Measurements from ENCODE around the gene TNFRSF9.

The TNFRSF9 gene

GRCh38 chr1:7983086-7983778 lies 42.6 kb upstream of the TNFRSF9 start:
- DNase-seq, result no peak
- WGBS (ENCODE audit: insufficient coverage), result 98% methylated on average over 15 of the region's 15 CpGs
- H3K27ac ChIP-seq (ENCODE audit: insufficient read depth in 1 of 2, low read depth in 1 of 2, low read length in 2 of 2, poor library complexity in 1 of 2, severe bottlenecking in 2 of 2), result no peak overlapping the region
- H3K4me1 ChIP-seq (ENCODE audit: control extremely low read depth in 1 of 4, control insufficient read depth in 4 of 4, insufficient read depth in 4 of 4, low read length in 3 of 4), result no peaks in the 10 kb centered on the region
- no peaks in the 10 kb centered on the region for H3K9me3 ChIP-seq (ENCODE audit: control extremely low read depth in 1 of 5, control insufficient read depth in 4 of 5, insufficient read depth in 2 of 5, low read depth in 1 of 5, low read length in 4 of 5)
- POLR2A ChIA-PET, result no interaction called here
- CTCF ChIA-PET, result interaction anchor here (1.1 to 2.1 kb wide), 8 partner anchors 14 to 367 kb away, joined by 3 to 11 read pairs (median 4); no protein-coding TSS in a partner anchor
- no peaks in the 10 kb centered on the region for H3K27me3 ChIP-seq (replicated peaks in 2 of 5; ENCODE audit: control insufficient read depth in 4 of 5, insufficient read depth in 5 of 5, low read length in 4 of 5)
- no peak overlapping the region for H3K4me3 ChIP-seq (ENCODE audit: control insufficient read depth in 1 of 7, extremely low read depth in 1 of 7, insufficient read depth in 4 of 7, low read depth in 2 of 7, low read length in 6 of 7)
- H3K36me3 ChIP-seq (ENCODE audit: control insufficient read depth in 4 of 4, insufficient read depth in 4 of 4, low read length in 3 of 4), result peaks cover 22 to 76% (median 55%) of the 10 kb centered on the region in 4 experiments

GRCh38 chr1:7980984-7981383 lies 40.3 kb upstream of the TNFRSF9 start:
- Histone ChIP-seq H3K27me3 (replicated peaks in 2 of 5; ENCODE audit: control insufficient read depth in 4 of 5, insufficient read depth in 5 of 5, low read length in 4 of 5) (no peaks in the 10 kb centered on the region), H3K9me3 (ENCODE audit: control extremely low read depth in 1 of 5, control insufficient read depth in 4 of 5, insufficient read depth in 2 of 5, low read depth in 1 of 5, low read length in 4 of 5) (no peaks in the 10 kb centered on the region), H3K4me3 (ENCODE audit: control insufficient read depth in 1 of 7, extremely low read depth in 1 of 7, insufficient read depth in 4 of 7, low read depth in 2 of 7, low read length in 6 of 7) (no peak overlapping the region), H3K36me3 (ENCODE audit: control insufficient read depth in 4 of 4, insufficient read depth in 4 of 4, low read length in 3 of 4) (peaks cover 23 to 80% (median 52%) of the 10 kb centered on the region in 4 experiments), H3K27ac (ENCODE audit: insufficient read depth in 1 of 2, low read depth in 1 of 2, low read length in 2 of 2, poor library complexity in 1 of 2, severe bottlenecking in 2 of 2) (no peak overlapping the region), H3K4me1 (ENCODE audit: control extremely low read depth in 1 of 4, control insufficient read depth in 4 of 4, insufficient read depth in 4 of 4, low read length in 3 of 4) (no peaks in the 10 kb centered on the region)
- ChIA-PET POLR2A (no interaction called here), CTCF (interaction anchor here (0.7 to 1.9 kb wide), 9 partner anchors 8 to 590 kb away, joined by 3 to 6 read pairs (median 3); no protein-coding TSS in a partner anchor)
- WGBS (ENCODE audit: insufficient coverage), result 94% methylated on average over 5 of the region's 7 CpGs
- DNase-seq, result no peak

- WGBS (ENCODE audit: insufficient coverage), result 94% methylated on average over 5 of the region's 8 CpGs
- no peak overlapping the region for H3K27ac ChIP-seq (ENCODE audit: insufficient read depth in 1 of 2, low read depth in 1 of 2, low read length in 2 of 2, poor library complexity in 1 of 2, severe bottlenecking in 2 of 2)
- no peaks in the 10 kb centered on the region for H3K27me3 ChIP-seq (replicated peaks in 2 of 5; ENCODE audit: control insufficient read depth in 4 of 5, insufficient read depth in 5 of 5, low read length in 4 of 5)
- peak; percentile 52 to 59 (median 56) for DNase-seq
- no peaks in the 10 kb centered on the region for H3K9me3 ChIP-seq (ENCODE audit: control extremely low read depth in 1 of 5, control insufficient read depth in 4 of 5, insufficient read depth in 2 of 5, low read depth in 1 of 5, low read length in 4 of 5)
- peaks cover 0 to 2% (median 0%) of the 10 kb centered on the region in 4 experiments for H3K4me1 ChIP-seq (ENCODE audit: control extremely low read depth in 1 of 4, control insufficient read depth in 4 of 4, insufficient read depth in 4 of 4, low read length in 3 of 4)
- ChIA-PET POLR2A (interaction anchor here (0.6 kb wide), 1 partner anchor 68 kb away, joined by 3 read pairs; no protein-coding TSS in a partner anchor), CTCF (interaction anchor here (0.6 to 3.3 kb wide), 15 partner anchors 9 to 831 kb away, joined by 3 to 20 read pairs (median 4); partner anchors contain the start of gene PARK7)
- H3K36me3 ChIP-seq (ENCODE audit: control insufficient read depth in 4 of 4, insufficient read depth in 4 of 4, low read length in 3 of 4), result peaks cover 21 to 67% (median 37%) of the 10 kb centered on the region in 4 experiments
- H3K4me3 ChIP-seq (ENCODE audit: control insufficient read depth in 1 of 7, extremely low read depth in 1 of 7, insufficient read depth in 4 of 7, low read depth in 2 of 7, low read length in 6 of 7), result no peak overlapping the region
Observed at GRCh38 chr1:7975212-7975865, 34.7 kb upstream of the TNFRSF9 start.

GRCh38 chr1:7973086-7973485 lies 32.4 kb upstream of the TNFRSF9 start:
- DNase-seq, result no peak
- 95% methylated on average over 2 of the region's 2 CpGs for WGBS (ENCODE audit: insufficient coverage)
- H3K36me3 ChIP-seq (ENCODE audit: control insufficient read depth in 4 of 4, insufficient read depth in 4 of 4, low read length in 3 of 4), result peaks cover 20 to 63% (median 33%) of the 10 kb centered on the region in 4 experiments
- no peaks in the 10 kb centered on the region for H3K9me3 ChIP-seq (ENCODE audit: control extremely low read depth in 1 of 5, control insufficient read depth in 4 of 5, insufficient read depth in 2 of 5, low read depth in 1 of 5, low read length in 4 of 5)
- POLR2A ChIA-PET, result no interaction called here
- no peaks in the 10 kb centered on the region for H3K27me3 ChIP-seq (replicated peaks in 2 of 5; ENCODE audit: control insufficient read depth in 4 of 5, insufficient read depth in 5 of 5, low read length in 4 of 5)
- no peak overlapping the region for H3K27ac ChIP-seq (ENCODE audit: insufficient read depth in 1 of 2, low read depth in 1 of 2, low read length in 2 of 2, poor library complexity in 1 of 2, severe bottlenecking in 2 of 2)
- CTCF ChIA-PET, result interaction anchor here (1.0 to 1.2 kb wide), 3 partner anchors 8 to 377 kb away, joined by 3 to 6 read pairs (median 4); no protein-coding TSS in a partner anchor
- no peak overlapping the region for H3K4me3 ChIP-seq (ENCODE audit: control insufficient read depth in 1 of 7, extremely low read depth in 1 of 7, insufficient read depth in 4 of 7, low read depth in 2 of 7, low read length in 6 of 7)
- H3K4me1 ChIP-seq (ENCODE audit: control extremely low read depth in 1 of 4, control insufficient read depth in 4 of 4, insufficient read depth in 4 of 4, low read length in 3 of 4), result peaks cover 0 to 8% (median 2%) of the 10 kb centered on the region in 4 experiments

- Histone ChIP-seq H3K27ac (ENCODE audit: insufficient read depth in 1 of 2, low read depth in 1 of 2, low read length in 2 of 2, poor library complexity in 1 of 2, severe bottlenecking in 2 of 2) (no peak overlapping the region), H3K9me3 (ENCODE audit: control extremely low read depth in 1 of 5, control insufficient read depth in 4 of 5, insufficient read depth in 2 of 5, low read depth in 1 of 5, low read length in 4 of 5) (no peaks in the 10 kb centered on the region), H3K4me1 (ENCODE audit: control extremely low read depth in 1 of 4, control insufficient read depth in 4 of 4, insufficient read depth in 4 of 4, low read length in 3 of 4) (peaks cover 0 to 11% (median 5%) of the 10 kb centered on the region in 4 experiments), H3K4me3 (ENCODE audit: control insufficient read depth in 1 of 7, extremely low read depth in 1 of 7, insufficient read depth in 4 of 7, low read depth in 2 of 7, low read length in 6 of 7) (no peak overlapping the region), H3K36me3 (ENCODE audit: control insufficient read depth in 4 of 4, insufficient read depth in 4 of 4, low read length in 3 of 4) (peaks cover 16 to 64% (median 38%) of the 10 kb centered on the region in 4 experiments), H3K27me3 (replicated peaks in 2 of 5; ENCODE audit: control insufficient read depth in 4 of 5, insufficient read depth in 5 of 5, low read length in 4 of 5) (no peaks in the 10 kb centered on the region)
- WGBS (ENCODE audit: insufficient coverage), result 93% methylated on average over 4 of the region's 5 CpGs
- ChIA-PET POLR2A (no interaction called here), CTCF (interaction anchor here (1.0 to 1.2 kb wide), 3 partner anchors 9 to 378 kb away, joined by 3 to 6 read pairs (median 4); no protein-coding TSS in a partner anchor)
- DNase-seq, result no peak
Observed at GRCh38 chr1:7972285-7972684, 31.6 kb upstream of the TNFRSF9 start.

- H3K27me3 ChIP-seq (replicated peaks in 2 of 5; ENCODE audit: control insufficient read depth in 4 of 5, insufficient read depth in 5 of 5, low read length in 4 of 5), result no peaks in the 10 kb centered on the region
- ChIA-PET POLR2A (no interaction called here), CTCF (no interaction called here)
- peaks cover 0 to 15% (median 8%) of the 10 kb centered on the region in 4 experiments for H3K4me1 ChIP-seq (ENCODE audit: control extremely low read depth in 1 of 4, control insufficient read depth in 4 of 4, insufficient read depth in 4 of 4, low read length in 3 of 4)
- 96% methylated on average over 6 of the region's 6 CpGs for WGBS (ENCODE audit: insufficient coverage)
- H3K4me3 ChIP-seq (ENCODE audit: control insufficient read depth in 1 of 7, extremely low read depth in 1 of 7, insufficient read depth in 4 of 7, low read depth in 2 of 7, low read length in 6 of 7), result no peak overlapping the region
- no peaks in the 10 kb centered on the region for H3K9me3 ChIP-seq (ENCODE audit: control extremely low read depth in 1 of 5, control insufficient read depth in 4 of 5, insufficient read depth in 2 of 5, low read depth in 1 of 5, low read length in 4 of 5)
- DNase-seq, result no peak
- H3K27ac ChIP-seq (ENCODE audit: insufficient read depth in 1 of 2, low read depth in 1 of 2, low read length in 2 of 2, poor library complexity in 1 of 2, severe bottlenecking in 2 of 2), result no peak overlapping the region
- peaks cover 19 to 64% (median 40%) of the 10 kb centered on the region in 4 experiments for H3K36me3 ChIP-seq (ENCODE audit: control insufficient read depth in 4 of 4, insufficient read depth in 4 of 4, low read length in 3 of 4)
Observed at GRCh38 chr1:7971024-7971423, 30.4 kb upstream of the TNFRSF9 start.

Measured in common myeloid progenitor, CD34-positive (primary cell).